ENCODE data around the gene IFNA4.
"Not testable (repeated sequence)": the region's sequence is repeated elsewhere in the genome, so short reads cannot be mapped to it uniquely, and the experiment has no call there.

The IFNA4 gene

GRCh38 chr9:21210311-21210710 is 22.9 kb upstream of the IFNA4 start:
- TF ChIP-seq CTCF (IDR thresholded peaks at IDR 0.05; ENCODE audit: low read depth, low read length, missing control alignments): no peak
- no peak overlapping the region for H3K4me3 ChIP-seq (ENCODE audit: low read depth, low read length)
- no peak for DNase-seq (ENCODE audit: low read depth)

- not testable (repeated sequence) for DNase-seq (ENCODE audit: low read depth); H3K4me3 ChIP-seq (ENCODE audit: low read depth, low read length)
These were observed 19.7 kb upstream of the IFNA4 start, which contains the start of gene IFNA10 for GRCh38 chr9:21207043-21207442. TSS of gene IFNA10 (minus strand) at chr9:21207143. CDS start at chr9:21207097, 46 bp downstream.

- no peak overlapping the region for H3K4me3 ChIP-seq (ENCODE audit: low read depth, low read length)
- no peak for TF ChIP-seq CTCF (IDR thresholded peaks at IDR 0.05; ENCODE audit: low read depth, low read length, missing control alignments)
- no peak for DNase-seq (ENCODE audit: low read depth)
These were observed 17.8 kb upstream of the IFNA4 start for GRCh38 chr9:21205204-21205603.

- not testable (repeated sequence) for H3K4me3 ChIP-seq (ENCODE audit: low read depth, low read length); DNase-seq (ENCODE audit: low read depth)
These were observed 14.7 kb upstream of the IFNA4 start, which contains the start of gene IFNA7 for GRCh38 chr9:21202105-21202504. TSS of gene IFNA7 (minus strand) at chr9:21202205. CDS start at chr9:21202165, 40 bp downstream.

GRCh38 chr9:21194867-21195776 is 7.7 kb upstream of the IFNA4 start:
- H3K4me3 ChIP-seq (ENCODE audit: low read depth, low read length); DNase-seq (ENCODE audit: low read depth): not testable (repeated sequence)
- TF ChIP-seq CTCF (IDR thresholded peaks at IDR 0.05; ENCODE audit: low read depth, low read length, missing control alignments): peak; percentile 55

GRCh38 chr9:21182810-21183736 is 4.3 kb downstream of the IFNA4 start:
- H3K4me3 ChIP-seq (ENCODE audit: low read depth, low read length): not testable (repeated sequence)
- DNase-seq (ENCODE audit: low read depth): peak; percentile 5
- TF ChIP-seq CTCF (IDR thresholded peaks at IDR 0.05; ENCODE audit: low read depth, low read length, missing control alignments): peak; percentile 61

GRCh38 chr9:21174671-21175070 is 12.7 kb downstream of the IFNA4 start:
- no peak for DNase-seq (ENCODE audit: low read depth)
- TF ChIP-seq CTCF (IDR thresholded peaks at IDR 0.05; ENCODE audit: low read depth, low read length, missing control alignments): no peak
- H3K4me3 ChIP-seq (ENCODE audit: low read depth, low read length): no peak overlapping the region
